ENCODE measurements around the gene SASH1. TPM values are rescaled to one million over a fixed set of nuclear protein-coding genes. Genes with fewer than 3 reads are reported as not detected.

SASH1 gene
- total and polyA plus RNA-seq, 2 experiments from 2014 or later = 69.1 to 99.0 TPM

GRCh38 chr6:148507774-148508173 lies 165.1 kb downstream of the SASH1 start:
- Histone ChIP-seq H3K27me3 (replicated peaks; ENCODE audit: insufficient read depth) (no peaks in the 10 kb centered on the region), H3K36me3 (ENCODE audit: low read depth) (peaks cover 7% of the 10 kb centered on the region; the same call in 1 of the 2 replicates), H3K9me2 (ENCODE audit: insufficient read depth) (no peaks in the 10 kb centered on the region), H3K9me3 (ENCODE audit: low read depth) (no peaks in the 10 kb centered on the region), H3K4me2 (ENCODE audit: unreplicated experiment) (peak overlapping the region; percentile 96), H3K9ac (peak overlapping the region; percentile 100), H3K79me2 (ENCODE audit: insufficient read depth) (peaks cover 94% of the 10 kb centered on the region), H2AFZ (no peak overlapping the region), H3K27ac (peak overlapping the region; percentile 100), H3K4me3 (peak overlapping the region; percentile 96), H4K20me1 (ENCODE audit: insufficient read depth) (no peaks in the 10 kb centered on the region), H3K4me1 (ENCODE audit: insufficient read depth) (peaks cover 51% of the 10 kb centered on the region), H3F3A (ENCODE audit: insufficient read depth) (peaks cover 61% of the 10 kb centered on the region)
- WGBS, 2 experiments (ENCODE audit: low coverage in 1 of 2, low lambda C conversion rate in 2 of 2, missing lambda C conversion rate in 2 of 2) = 5 to 14% methylated on average over 5 of the region's 5 CpGs
- TF ChIP-seq EZH2phosphoT487 (IDR thresholded peaks at IDR 0.05; ENCODE audit: insufficient read depth, low read depth) (no peak), EZH2 (IDR thresholded peaks at IDR 0.05; ENCODE audit: insufficient read depth, poor library complexity, severe bottlenecking) (no peak)
- peak; percentile 69 for DNase-seq
- in situ Hi-C loops (cut with MboI) = no loop called here

GRCh38 chr6:148508401-148509041 lies 165.9 kb downstream of the SASH1 start:
- Histone ChIP-seq H3K4me1 (ENCODE audit: insufficient read depth) (peaks cover 51% of the 10 kb centered on the region), H3K9ac (peak overlapping the region; percentile 100), H3K27ac (peak overlapping the region; percentile 100), H3K27me3 (replicated peaks; ENCODE audit: insufficient read depth) (no peaks in the 10 kb centered on the region), H3F3A (ENCODE audit: insufficient read depth) (peaks cover 61% of the 10 kb centered on the region), H3K9me2 (ENCODE audit: insufficient read depth) (no peaks in the 10 kb centered on the region), H3K4me3 (peak overlapping the region; percentile 96), H3K36me3 (ENCODE audit: low read depth) (peaks cover 7% of the 10 kb centered on the region; the same call in 1 of the 2 replicates), H3K9me3 (ENCODE audit: low read depth) (no peaks in the 10 kb centered on the region), H4K20me1 (ENCODE audit: insufficient read depth) (no peaks in the 10 kb centered on the region), H3K4me2 (ENCODE audit: unreplicated experiment) (peak overlapping the region; percentile 96), H3K79me2 (ENCODE audit: insufficient read depth) (peaks cover 94% of the 10 kb centered on the region), H2AFZ (no peak overlapping the region)
- in situ Hi-C loops (cut with MboI) = no loop called here
- WGBS, 2 experiments (ENCODE audit: low coverage in 1 of 2, low lambda C conversion rate in 2 of 2, missing lambda C conversion rate in 2 of 2) = 1 to 2% methylated on average over 14 of the region's 14 CpGs
- DNase-seq = peak; percentile 92
- TF ChIP-seq EZH2phosphoT487 (IDR thresholded peaks at IDR 0.05; ENCODE audit: insufficient read depth, low read depth) = no peak
- TF ChIP-seq EZH2 (IDR thresholded peaks at IDR 0.05; ENCODE audit: insufficient read depth, poor library complexity, severe bottlenecking) = no peak

GRCh38 chr6:148509119-148509799 lies 166.6 kb downstream of the SASH1 start:
- H3K27me3 ChIP-seq (replicated peaks; ENCODE audit: insufficient read depth) = no peaks in the 10 kb centered on the region
- no peaks in the 10 kb centered on the region for H3K9me2 ChIP-seq (ENCODE audit: insufficient read depth)
- peaks cover 50% of the 10 kb centered on the region for H3K4me1 ChIP-seq (ENCODE audit: insufficient read depth)
- peaks cover 93% of the 10 kb centered on the region for H3K79me2 ChIP-seq (ENCODE audit: insufficient read depth)
- H3K4me2 ChIP-seq (ENCODE audit: unreplicated experiment) = peak overlapping the region; percentile 96
- TF ChIP-seq EZH2 (IDR thresholded peaks at IDR 0.05; ENCODE audit: insufficient read depth, poor library complexity, severe bottlenecking) (no peak), EZH2phosphoT487 (IDR thresholded peaks at IDR 0.05; ENCODE audit: insufficient read depth, low read depth) (0 out of 2 replicates have a peak, but pooled peaks have one; percentile 35)
- H3F3A ChIP-seq (ENCODE audit: insufficient read depth) = peaks cover 64% of the 10 kb centered on the region
- in situ Hi-C loops (cut with MboI) = no loop called here
- peak overlapping the region; percentile 100 for H3K27ac ChIP-seq
- H2AFZ ChIP-seq = no peak overlapping the region
- DNase-seq = peak; percentile 77
- peaks cover 7% of the 10 kb centered on the region; the same call in 1 of the 2 replicates for H3K36me3 ChIP-seq (ENCODE audit: low read depth)
- H3K4me3 ChIP-seq = peak overlapping the region; percentile 96
- no peaks in the 10 kb centered on the region for H3K9me3 ChIP-seq (ENCODE audit: low read depth)
- WGBS, 2 experiments (ENCODE audit: low coverage in 1 of 2, low lambda C conversion rate in 2 of 2, missing lambda C conversion rate in 2 of 2) = 2 to 3% methylated on average over 14 of the region's 14 CpGs
- peak overlapping the region; percentile 100 for H3K9ac ChIP-seq
- H4K20me1 ChIP-seq (ENCODE audit: insufficient read depth) = no peaks in the 10 kb centered on the region

- in situ Hi-C loops (cut with MboI) = no loop called here
- H3K27ac ChIP-seq = peak overlapping the region; percentile 100
- peaks cover 54% of the 10 kb centered on the region for H3K4me1 ChIP-seq (ENCODE audit: insufficient read depth)
- no peaks in the 10 kb centered on the region for H4K20me1 ChIP-seq (ENCODE audit: insufficient read depth)
- H3K9me2 ChIP-seq (ENCODE audit: insufficient read depth) = no peaks in the 10 kb centered on the region
- WGBS, 2 experiments (ENCODE audit: low coverage in 1 of 2, low lambda C conversion rate in 2 of 2, missing lambda C conversion rate in 2 of 2) = 1% methylated on average over 6 of the region's 6 CpGs
- TF ChIP-seq EZH2 (IDR thresholded peaks at IDR 0.05; ENCODE audit: insufficient read depth, poor library complexity, severe bottlenecking) = no peak
- no peak for TF ChIP-seq EZH2phosphoT487 (IDR thresholded peaks at IDR 0.05; ENCODE audit: insufficient read depth, low read depth)
- H3K79me2 ChIP-seq (ENCODE audit: insufficient read depth) = peaks cover 93% of the 10 kb centered on the region
- no peaks in the 10 kb centered on the region for H3K9me3 ChIP-seq (ENCODE audit: low read depth)
- H3K36me3 ChIP-seq (ENCODE audit: low read depth) = peaks cover 10% of the 10 kb centered on the region
- DNase-seq = peak; percentile 98
- peak overlapping the region; percentile 98 for H3K4me2 ChIP-seq (ENCODE audit: unreplicated experiment)
- H3F3A ChIP-seq (ENCODE audit: insufficient read depth) = peaks cover 71% of the 10 kb centered on the region
- no peak overlapping the region for H2AFZ ChIP-seq
- peak overlapping the region; percentile 96 for H3K4me3 ChIP-seq
- no peaks in the 10 kb centered on the region for H3K27me3 ChIP-seq (replicated peaks; ENCODE audit: insufficient read depth)
- H3K9ac ChIP-seq = peak overlapping the region; percentile 100
These were observed 167.4 kb downstream of the SASH1 start for GRCh38 chr6:148509800-148510581.

All from GM23248 (cell line).